Neural progenitor cell (in vitro differentiated cells): ENCODE measurements around the gene CTNNBL1.

Source experiments
- CTCF ChIP-seq: fragments of 200-600 bp; sonication (generic); IDR thresholded peaks from 2 replicates; pipeline ENCODE4 v1.5.1; 2017; ENCODE audit warnings: antibody characterized with exemption, mild to moderate bottlenecking
- EZH2 ChIP-seq: fragments of 200-600 bp; sonication (generic); IDR thresholded peaks from 2 replicates; pipeline ENCODE4 v1.6.1; 2017; ENCODE audit warnings: antibody characterized with exemption, mild to moderate bottlenecking, moderate library complexity

GRCh38 chr20:37757550-37757949 lies 63.7 kb downstream of the CTNNBL1 start:
- TF ChIP-seq CTCF (peak; percentile 30), EZH2 (no peak)
